ENCODE results near the gene DUS2. TPM values are rescaled to one million over a fixed set of nuclear protein-coding genes. Genes with fewer than 3 reads are reported as not detected.

Gene DUS2
- total and polyA plus RNA-seq, 4 donors: 13.3 to 17.2 (median 15.3) TPM

DNA sequence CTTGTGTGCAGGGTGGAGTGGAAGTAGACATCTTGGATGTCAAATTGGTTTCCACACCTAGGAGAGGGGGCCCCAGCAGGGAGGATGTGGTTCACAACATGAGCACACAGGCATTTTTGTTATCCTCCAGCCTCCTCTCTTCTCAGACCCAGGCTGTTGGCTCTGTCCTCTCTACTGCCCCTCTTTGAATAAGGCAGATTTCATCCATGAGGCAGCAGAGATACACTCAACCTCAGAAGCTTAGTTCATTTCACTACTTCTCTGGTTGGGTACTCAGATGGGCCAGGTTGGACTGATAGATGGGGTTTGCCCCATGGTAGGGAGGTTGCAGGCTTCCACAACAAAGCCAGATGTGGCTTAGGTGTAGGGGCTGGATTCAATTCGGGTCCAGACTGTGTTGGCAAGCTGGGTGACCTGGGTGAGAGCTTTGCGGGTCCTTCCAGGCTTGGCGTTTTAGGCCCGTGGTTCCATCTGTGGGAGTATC is 39.9 kb downstream of the DUS2 start:
- Histone ChIP-seq H3K4me3 (ENCODE audit: low read depth, low read length) (no peak overlapping the region), H3K4me1 (ENCODE audit: control insufficient read depth, insufficient read depth, low read length) (peaks cover 6% of the 10 kb centered on the region), H3K36me3 (ENCODE audit: control insufficient read depth, insufficient read depth, low read length) (peaks cover 28% of the 10 kb centered on the region), H3K27ac (ENCODE audit: low read depth, low read length) (no peak overlapping the region), H3K27me3 (ENCODE audit: control insufficient read depth, insufficient read depth, low read length) (no peaks in the 10 kb centered on the region), H3K9me3 (ENCODE audit: control insufficient read depth, insufficient read depth, low read length) (no peaks in the 10 kb centered on the region)
- WGBS (ENCODE audit: insufficient coverage): 100% methylated on average over 3 of the region's 4 CpGs
- DNase-seq (ENCODE audit: low read depth in 4 of 6, low spot score in 6 of 6): no peak

DNA sequence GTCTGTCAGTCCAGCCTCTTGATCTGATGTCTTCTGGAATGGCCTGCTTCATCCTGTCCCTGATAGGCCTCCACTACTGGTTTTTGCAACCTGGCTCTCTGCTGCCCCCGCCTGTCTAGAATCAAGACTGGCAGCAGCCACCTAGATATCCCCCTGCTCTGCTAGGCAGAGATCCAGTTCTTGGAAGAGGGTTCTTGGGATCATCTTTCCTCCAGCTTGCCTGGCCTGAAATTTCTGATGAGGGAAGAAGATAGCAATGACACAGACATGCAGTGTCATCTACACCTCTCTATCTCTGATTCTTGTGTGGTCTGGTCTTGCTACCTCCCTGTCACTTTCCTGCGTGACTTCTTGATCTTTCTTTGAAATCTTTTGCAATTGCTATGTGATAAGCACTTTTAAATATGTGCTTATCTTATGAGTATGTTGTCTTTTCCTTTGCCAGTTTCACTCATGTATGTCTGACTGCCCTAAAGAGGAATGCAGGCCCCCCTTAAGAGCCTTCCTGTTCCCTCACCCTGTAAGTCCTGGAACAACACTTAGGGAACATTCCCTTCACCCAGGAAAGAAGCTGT is 41.8 kb downstream of the DUS2 start:
- no peak overlapping the region for H3K4me3 ChIP-seq (ENCODE audit: low read depth, low read length)
- no peaks in the 10 kb centered on the region for H3K27me3 ChIP-seq (ENCODE audit: control insufficient read depth, insufficient read depth, low read length)
- H3K36me3 ChIP-seq (ENCODE audit: control insufficient read depth, insufficient read depth, low read length): peaks cover 32% of the 10 kb centered on the region
- H3K4me1 ChIP-seq (ENCODE audit: control insufficient read depth, insufficient read depth, low read length): peaks cover 6% of the 10 kb centered on the region
- WGBS (ENCODE audit: insufficient coverage): 0% methylated on average over 1 of the region's 2 CpGs
- DNase-seq (ENCODE audit: low read depth in 4 of 6, low spot score in 6 of 6): peak in 3 of 6 donors; percentile 18 to 69 (median 58)
- peak overlapping the region; percentile 25 for H3K27ac ChIP-seq (ENCODE audit: low read depth, low read length)
- H3K9me3 ChIP-seq (ENCODE audit: control insufficient read depth, insufficient read depth, low read length): no peaks in the 10 kb centered on the region

DNA sequence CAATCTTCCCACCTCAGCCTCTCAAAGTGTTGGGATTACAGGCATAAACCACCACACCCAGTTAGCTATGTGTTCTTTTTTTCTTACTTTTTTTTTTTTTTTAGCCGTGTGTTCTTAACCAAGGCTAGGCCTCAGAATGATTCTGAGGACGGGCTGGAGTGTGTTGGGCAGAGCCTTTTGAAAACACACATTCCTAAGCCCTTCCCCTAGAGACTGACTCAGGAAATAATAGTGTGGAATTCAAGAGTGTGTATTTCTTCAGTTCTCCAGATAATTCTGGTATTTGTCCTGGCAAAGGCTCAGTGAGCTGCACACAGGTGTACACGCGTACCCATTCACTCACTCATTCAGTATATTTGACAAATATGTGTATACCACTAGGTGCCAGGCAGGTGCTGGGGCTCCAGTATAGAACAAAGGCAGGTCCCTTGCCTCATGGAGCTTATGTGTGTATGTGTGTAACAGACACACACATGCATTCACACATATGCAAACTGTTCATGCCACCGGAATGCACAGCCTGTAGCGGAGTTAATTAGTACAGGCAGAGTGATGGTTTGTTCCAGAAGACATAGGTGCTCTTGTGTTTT is 42.7 kb downstream of the DUS2 start:
- no peaks in the 10 kb centered on the region for H3K9me3 ChIP-seq (ENCODE audit: control insufficient read depth, insufficient read depth, low read length)
- H3K27ac ChIP-seq (ENCODE audit: low read depth, low read length): no peak overlapping the region
- peaks cover 6% of the 10 kb centered on the region for H3K4me1 ChIP-seq (ENCODE audit: control insufficient read depth, insufficient read depth, low read length)
- peaks cover 33% of the 10 kb centered on the region for H3K36me3 ChIP-seq (ENCODE audit: control insufficient read depth, insufficient read depth, low read length)
- H3K27me3 ChIP-seq (ENCODE audit: control insufficient read depth, insufficient read depth, low read length): no peaks in the 10 kb centered on the region
- no peak overlapping the region for H3K4me3 ChIP-seq (ENCODE audit: low read depth, low read length)
- WGBS (ENCODE audit: insufficient coverage): no CpG with 5 or more reads among the region's 6 CpGs
- no peak for DNase-seq (ENCODE audit: low read depth in 4 of 6, low spot score in 6 of 6)

DNA sequence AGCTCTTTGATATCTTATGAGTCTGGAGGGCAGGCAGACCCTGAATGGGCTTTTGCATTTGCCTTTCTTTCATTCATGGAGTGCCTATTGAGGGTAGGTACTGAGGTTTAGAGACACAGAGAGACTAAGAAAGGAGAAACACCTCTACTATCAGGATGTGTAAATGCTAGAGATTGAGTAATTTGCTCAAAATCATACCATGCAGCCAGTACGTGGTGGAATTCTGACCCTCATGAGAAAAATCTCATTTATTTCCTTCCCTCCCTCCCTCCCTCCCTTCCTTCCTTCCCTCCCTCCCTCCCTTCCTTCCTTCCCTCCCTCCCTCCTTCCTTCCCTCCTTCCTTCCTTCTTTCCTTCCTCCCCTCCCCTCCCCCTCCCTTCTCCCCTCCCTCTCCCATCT is 43.7 kb downstream of the DUS2 start:
- Histone ChIP-seq H3K27me3 (ENCODE audit: control insufficient read depth, insufficient read depth, low read length) (no peaks in the 10 kb centered on the region), H3K4me3 (ENCODE audit: low read depth, low read length) (no peak overlapping the region), H3K9me3 (ENCODE audit: control insufficient read depth, insufficient read depth, low read length) (no peaks in the 10 kb centered on the region), H3K4me1 (ENCODE audit: control insufficient read depth, insufficient read depth, low read length) (peaks cover under 1% of the 10 kb centered on the region), H3K27ac (ENCODE audit: low read depth, low read length) (no peak overlapping the region), H3K36me3 (ENCODE audit: control insufficient read depth, insufficient read depth, low read length) (peaks cover 33% of the 10 kb centered on the region)
- no CpG with 5 or more reads among the region's 1 CpG for WGBS (ENCODE audit: insufficient coverage)
- DNase-seq (ENCODE audit: low read depth in 4 of 6, low spot score in 6 of 6): no peak

DNA sequence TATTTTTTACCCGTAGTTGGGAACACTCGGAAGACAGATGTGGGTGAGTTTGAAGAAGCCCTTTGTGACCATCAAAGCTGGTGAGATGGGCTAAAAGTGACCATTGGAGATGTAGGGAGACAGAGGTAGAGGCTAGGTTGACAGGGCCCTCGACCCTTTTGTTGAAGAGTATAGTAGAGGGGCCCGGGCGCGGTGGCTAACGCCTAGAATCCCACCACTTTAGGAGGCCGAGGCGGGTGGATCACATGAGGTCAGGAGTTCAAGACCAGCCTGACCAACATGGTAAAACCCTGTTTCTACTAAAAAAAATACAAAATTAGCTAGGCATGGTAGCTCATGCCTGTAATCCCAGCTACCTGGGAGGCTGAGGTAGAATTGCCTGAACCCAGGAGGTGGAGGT is 45.8 kb downstream of the DUS2 start:
- Histone ChIP-seq H3K27me3 (ENCODE audit: control insufficient read depth, insufficient read depth, low read length) (no peaks in the 10 kb centered on the region), H3K27ac (ENCODE audit: low read depth, low read length) (no peak overlapping the region), H3K36me3 (ENCODE audit: control insufficient read depth, insufficient read depth, low read length) (peaks cover 51% of the 10 kb centered on the region), H3K9me3 (ENCODE audit: control insufficient read depth, insufficient read depth, low read length) (no peaks in the 10 kb centered on the region), H3K4me1 (ENCODE audit: control insufficient read depth, insufficient read depth, low read length) (no peaks in the 10 kb centered on the region), H3K4me3 (ENCODE audit: low read depth, low read length) (no peak overlapping the region)
- DNase-seq (ENCODE audit: low read depth in 4 of 6, low spot score in 6 of 6): no peak
- 92% methylated on average over 4 of the region's 9 CpGs for WGBS (ENCODE audit: insufficient coverage)

DNA sequence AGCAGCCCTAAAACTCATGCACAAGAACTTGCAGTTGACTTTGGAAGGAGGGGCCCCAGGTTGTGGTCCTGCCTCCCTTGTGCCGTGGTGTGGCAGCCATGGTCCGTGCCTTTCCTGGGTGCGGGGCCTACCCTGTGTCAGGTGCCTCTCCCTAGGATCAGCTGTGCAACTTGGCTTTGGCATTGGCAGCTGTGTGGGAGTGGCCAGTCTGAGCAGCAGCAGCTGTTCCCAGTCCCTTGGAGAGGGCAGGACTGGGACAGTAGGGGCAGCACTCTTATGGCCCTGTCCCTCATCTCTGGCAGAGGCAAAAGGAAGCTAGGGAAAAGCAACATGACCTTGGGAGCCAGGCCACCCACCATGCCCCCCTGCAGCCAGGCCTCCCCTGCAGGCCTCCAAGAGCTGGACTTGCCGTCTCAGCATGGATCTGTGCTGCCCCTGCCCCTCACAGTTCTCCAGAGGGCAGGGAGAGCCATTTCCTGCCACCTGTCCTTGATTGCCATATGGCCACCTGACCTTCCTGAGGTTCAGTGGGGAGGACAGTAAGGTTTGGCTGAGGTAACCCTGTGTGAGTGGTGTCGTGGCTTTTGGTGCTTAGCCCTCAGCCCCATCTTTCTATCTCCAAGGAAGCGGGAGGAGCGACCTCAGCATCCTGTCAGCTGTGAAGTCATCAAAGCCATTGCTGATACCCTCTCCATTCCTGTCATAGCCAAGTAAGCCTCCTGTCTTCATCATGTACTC is 46.6 kb downstream of the DUS2 start:
- H3K9me3 ChIP-seq (ENCODE audit: control insufficient read depth, insufficient read depth, low read length): no peaks in the 10 kb centered on the region
- DNase-seq (ENCODE audit: low read depth in 4 of 6, low spot score in 6 of 6): no peak
- no peak overlapping the region for H3K4me3 ChIP-seq (ENCODE audit: low read depth, low read length)
- no peaks in the 10 kb centered on the region for H3K4me1 ChIP-seq (ENCODE audit: control insufficient read depth, insufficient read depth, low read length)
- H3K27ac ChIP-seq (ENCODE audit: low read depth, low read length): no peak overlapping the region
- no peaks in the 10 kb centered on the region for H3K27me3 ChIP-seq (ENCODE audit: control insufficient read depth, insufficient read depth, low read length)
- 88% methylated on average over 5 of the region's 7 CpGs for WGBS (ENCODE audit: insufficient coverage)
- peaks cover 58% of the 10 kb centered on the region for H3K36me3 ChIP-seq (ENCODE audit: control insufficient read depth, insufficient read depth, low read length)

DNA sequence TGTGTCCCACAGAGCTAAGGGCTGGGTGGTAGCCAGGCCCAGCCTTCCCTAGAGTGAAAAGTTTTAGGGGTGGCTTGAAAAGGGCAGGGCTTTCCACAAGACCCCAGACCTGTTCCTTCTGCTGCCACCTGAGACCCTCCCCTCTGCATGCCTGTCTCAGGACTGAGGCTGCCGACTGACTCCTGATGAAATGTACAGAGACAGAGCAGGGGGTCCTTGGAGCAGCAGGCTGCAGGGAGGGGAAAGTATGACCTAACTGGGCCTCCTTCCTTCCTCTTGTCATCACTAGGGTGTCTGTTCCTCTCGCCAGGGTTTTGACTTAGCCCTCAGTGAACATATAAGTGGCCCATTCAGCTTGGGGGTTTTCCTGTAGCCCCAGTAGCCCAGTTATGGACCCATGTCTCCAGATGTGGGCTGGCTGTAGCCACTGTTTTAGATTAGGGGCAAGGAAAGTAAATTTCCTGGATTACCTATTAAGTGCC is 47.2 kb downstream of the DUS2 start:
- no CpG with 5 or more reads among the region's 2 CpGs for WGBS (ENCODE audit: insufficient coverage)
- no peaks in the 10 kb centered on the region for H3K4me1 ChIP-seq (ENCODE audit: control insufficient read depth, insufficient read depth, low read length)
- no peak overlapping the region for H3K4me3 ChIP-seq (ENCODE audit: low read depth, low read length)
- DNase-seq (ENCODE audit: low read depth in 4 of 6, low spot score in 6 of 6): no peak
- H3K36me3 ChIP-seq (ENCODE audit: control insufficient read depth, insufficient read depth, low read length): peaks cover 64% of the 10 kb centered on the region
- no peaks in the 10 kb centered on the region for H3K9me3 ChIP-seq (ENCODE audit: control insufficient read depth, insufficient read depth, low read length)
- no peak overlapping the region for H3K27ac ChIP-seq (ENCODE audit: low read depth, low read length)
- no peaks in the 10 kb centered on the region for H3K27me3 ChIP-seq (ENCODE audit: control insufficient read depth, insufficient read depth, low read length)

DNA sequence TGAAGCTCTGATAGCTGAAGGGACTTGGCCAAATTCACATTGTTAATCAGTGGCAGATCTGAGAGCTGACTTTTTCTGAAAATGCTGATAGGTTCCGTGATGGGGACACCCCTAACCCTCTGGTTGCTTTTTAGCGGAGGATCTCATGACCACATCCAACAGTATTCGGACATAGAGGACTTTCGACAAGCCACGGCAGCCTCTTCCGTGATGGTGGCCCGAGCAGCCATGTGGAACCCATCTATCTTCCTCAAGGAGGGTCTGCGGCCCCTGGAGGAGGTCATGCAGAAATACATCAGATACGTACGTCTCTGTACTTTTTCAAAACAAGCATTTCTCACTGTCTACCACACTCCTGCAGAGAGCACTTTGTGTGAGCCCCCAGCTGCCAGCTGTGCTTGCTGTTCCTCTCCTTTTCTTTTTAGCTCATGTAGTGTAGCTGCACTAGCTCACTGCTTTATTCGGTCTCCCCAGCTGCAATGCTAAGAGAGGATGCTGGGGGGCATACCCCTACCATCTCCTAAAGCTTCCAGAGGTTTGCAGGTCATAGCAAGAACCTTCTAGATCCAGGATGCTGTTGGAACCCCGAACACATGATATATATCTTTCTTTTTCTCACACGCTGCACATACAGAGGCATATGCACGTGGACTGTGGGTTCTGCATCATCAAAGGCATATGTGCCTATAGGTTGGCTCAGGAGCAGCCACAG is 47.9 kb downstream of the DUS2 start:
- Histone ChIP-seq H3K9me3 (ENCODE audit: control insufficient read depth, insufficient read depth, low read length) (no peaks in the 10 kb centered on the region), H3K36me3 (ENCODE audit: control insufficient read depth, insufficient read depth, low read length) (peaks cover 71% of the 10 kb centered on the region), H3K4me3 (ENCODE audit: low read depth, low read length) (no peak overlapping the region), H3K27ac (ENCODE audit: low read depth, low read length) (no peak overlapping the region), H3K4me1 (ENCODE audit: control insufficient read depth, insufficient read depth, low read length) (no peaks in the 10 kb centered on the region), H3K27me3 (ENCODE audit: control insufficient read depth, insufficient read depth, low read length) (no peaks in the 10 kb centered on the region)
- 74% methylated on average over 12 of the region's 14 CpGs for WGBS (ENCODE audit: insufficient coverage)
- DNase-seq (ENCODE audit: low read depth in 4 of 6, low spot score in 6 of 6): no peak

DNA sequence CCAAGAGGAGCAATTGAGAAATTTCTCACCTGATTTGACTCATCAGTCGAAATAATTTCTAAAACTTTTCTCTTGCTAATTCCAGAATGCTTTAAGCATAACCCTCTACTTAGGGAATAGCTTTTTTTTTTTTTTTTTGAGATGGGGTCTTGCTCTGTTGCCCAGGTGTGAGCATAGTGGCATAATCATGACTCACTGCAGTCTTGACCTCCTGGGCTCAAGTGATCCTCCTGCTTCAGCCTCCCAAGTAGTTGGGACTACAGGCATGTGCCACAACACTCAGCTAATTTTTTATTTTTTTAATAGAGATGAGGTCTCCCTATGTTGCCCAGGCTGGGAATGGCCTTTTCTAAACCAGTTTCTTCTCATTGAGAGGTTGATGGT is 48.4 kb downstream of the DUS2 start:
- H3K36me3 ChIP-seq (ENCODE audit: control insufficient read depth, insufficient read depth, low read length): peaks cover 76% of the 10 kb centered on the region
- no peaks in the 10 kb centered on the region for H3K4me1 ChIP-seq (ENCODE audit: control insufficient read depth, insufficient read depth, low read length)
- no peaks in the 10 kb centered on the region for H3K9me3 ChIP-seq (ENCODE audit: control insufficient read depth, insufficient read depth, low read length)
- DNase-seq (ENCODE audit: low read depth in 4 of 6, low spot score in 6 of 6): no peak
- H3K27me3 ChIP-seq (ENCODE audit: control insufficient read depth, insufficient read depth, low read length): no peaks in the 10 kb centered on the region
- WGBS (ENCODE audit: insufficient coverage): no CpG with 5 or more reads among the region's 1 CpG
- no peak overlapping the region for H3K4me3 ChIP-seq (ENCODE audit: low read depth, low read length)
- H3K27ac ChIP-seq (ENCODE audit: low read depth, low read length): no peak overlapping the region
